Measurements from ENCODE around the gene PHYHD1.

DNA sequence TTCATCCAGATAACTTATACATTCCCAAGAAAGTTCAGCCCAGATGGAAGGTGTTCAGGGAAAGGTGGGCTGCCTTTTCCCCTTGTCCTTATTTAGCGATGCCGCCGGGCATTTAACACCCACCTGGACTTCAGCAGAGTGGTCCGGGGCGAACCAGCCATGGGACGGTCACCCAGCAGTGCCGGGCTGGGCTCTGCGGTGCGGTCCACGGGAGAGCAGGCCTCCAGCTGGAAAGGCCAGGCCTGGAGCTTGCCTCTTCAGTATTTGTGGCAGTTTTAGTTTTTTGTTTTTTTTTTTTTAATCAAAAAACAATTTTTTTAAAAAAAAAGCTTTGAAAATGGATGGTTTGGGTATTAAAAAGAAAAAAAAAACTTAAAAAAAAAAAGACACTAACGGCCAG, 4.0 kb upstream of the PHYHD1 start:
- TF ChIP-seq, protein P1, sequence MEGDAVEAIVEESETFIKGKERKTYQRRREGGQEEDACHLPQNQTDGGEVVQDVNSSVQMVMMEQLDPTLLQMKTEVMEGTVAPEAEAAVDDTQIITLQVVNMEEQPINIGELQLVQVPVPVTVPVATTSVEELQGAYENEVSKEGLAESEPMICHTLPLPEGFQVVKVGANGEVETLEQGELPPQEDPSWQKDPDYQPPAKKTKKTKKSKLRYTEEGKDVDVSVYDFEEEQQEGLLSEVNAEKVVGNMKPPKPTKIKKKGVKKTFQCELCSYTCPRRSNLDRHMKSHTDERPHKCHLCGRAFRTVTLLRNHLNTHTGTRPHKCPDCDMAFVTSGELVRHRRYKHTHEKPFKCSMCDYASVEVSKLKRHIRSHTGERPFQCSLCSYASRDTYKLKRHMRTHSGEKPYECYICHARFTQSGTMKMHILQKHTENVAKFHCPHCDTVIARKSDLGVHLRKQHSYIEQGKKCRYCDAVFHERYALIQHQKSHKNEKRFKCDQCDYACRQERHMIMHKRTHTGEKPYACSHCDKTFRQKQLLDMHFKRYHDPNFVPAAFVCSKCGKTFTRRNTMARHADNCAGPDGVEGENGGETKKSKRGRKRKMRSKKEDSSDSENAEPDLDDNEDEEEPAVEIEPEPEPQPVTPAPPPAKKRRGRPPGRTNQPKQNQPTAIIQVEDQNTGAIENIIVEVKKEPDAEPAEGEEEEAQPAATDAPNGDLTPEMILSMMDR (IDR thresholded peaks at IDR 0.05; ENCODE audit: insufficient read depth, low read length), result no peak
- no peak for TF ChIP-seq POLR2AphosphoS5 (IDR thresholded peaks at IDR 0.05; ENCODE audit: low read depth)
- no peak for TF ChIP-seq REST (IDR thresholded peaks at IDR 0.05; ENCODE audit: insufficient replicate concordance, low read depth)
